Measurements from ENCODE around the gene PTMS. TPM values are rescaled to one million over a fixed set of nuclear protein-coding genes. Genes with fewer than 3 reads are reported as not detected.
A peak's percentile ranks its signal among the peaks of the same experiment; 100 is the strongest.

Gene PTMS
- total RNA-seq, 1 experiment from 2014 or later = 370 TPM

- DNase-seq (ENCODE audit: low spot score) (peak; percentile 42), ATAC-seq (peak; percentile 12)
- H3K9me3 Mint-ChIP-seq = no peaks in the 10 kb centered on the region
- POLR2A ChIA-PET = interaction anchor here (0.9 to 1.6 kb wide), 3 partner anchors 8 to 21 kb away, joined by 3 to 9 read pairs (median 5); partner anchors contain the start of genes MLF2 and PTMS
- H3K4me1 Mint-ChIP-seq = peaks cover 63% of the 10 kb centered on the region
- peak overlapping the region; percentile 68 for H3K4me3 Mint-ChIP-seq
- CTCF ChIA-PET = interaction anchor here (0.8 to 10.5 kb wide), 9 partner anchors 18 to 153 kb away, joined by 3 to 110 read pairs (median 6); partner anchors contain the start of genes CDCA3, MLF2, P3H3 and SPSB2
- peaks cover 65% of the 10 kb centered on the region for H3K27me3 Mint-ChIP-seq (ENCODE audit: low read depth)
- H3K27ac Mint-ChIP-seq = no peak overlapping the region
- no peak for TF ChIP-seq MYBL2 (CRISPR knock-in tag; IDR thresholded peaks at IDR 0.05)
- no peak for TF ChIP-seq ATF6 (CRISPR knock-in tag; IDR thresholded peaks at IDR 0.05)
- no peak for TF ChIP-seq ZNF232 (CRISPR knock-in tag; IDR thresholded peaks at IDR 0.05)
- peak; percentile 73; the same call in 1 of the 2 replicates for TF ChIP-seq E2F5 (CRISPR knock-in tag; IDR thresholded peaks at IDR 0.05)
- 0 out of 2 replicates have a peak, but pooled peaks have one; percentile 34 for TF ChIP-seq FOXP1 (CRISPR knock-in tag; IDR thresholded peaks at IDR 0.05; ENCODE audit: borderline replicate concordance)
- TF ChIP-seq HMGXB4 (CRISPR knock-in tag; IDR thresholded peaks at IDR 0.05) = no peak
- TF ChIP-seq MAX (CRISPR knock-in tag; IDR thresholded peaks at IDR 0.05) = peak; percentile 67; the same call in 1 of the 2 replicates
- no peak for TF ChIP-seq ATF3 (CRISPR knock-in tag; conservative IDR thresholded peaks at IDR 0.05)
- TF ChIP-seq ZBTB21 (CRISPR knock-in tag; IDR thresholded peaks at IDR 0.05; ENCODE audit: borderline replicate concordance) = no peak
- TF ChIP-seq ELF4 (CRISPR knock-in tag; IDR thresholded peaks at IDR 0.05; ENCODE audit: low read depth) = no peak
- TF ChIP-seq ETV6 (CRISPR knock-in tag; IDR thresholded peaks at IDR 0.05) = 0 out of 2 replicates have a peak, but pooled peaks have one; percentile 55
- no peak for TF ChIP-seq NR2C2 (CRISPR knock-in tag; IDR thresholded peaks at IDR 0.05)
- TF ChIP-seq RORB (CRISPR knock-in tag; IDR thresholded peaks at IDR 0.05) = no peak
- TF ChIP-seq ZMAT4 (CRISPR knock-in tag; IDR thresholded peaks at IDR 0.05) = no peak
- H3K36me3 Mint-ChIP-seq = peaks cover 9% of the 10 kb centered on the region
These were observed 7.6 kb downstream of the PTMS start for GRCh38 chr12:6773590-6774351.

GRCh38 chr12:6774499-6775062, 8.4 kb downstream of the PTMS start:
- Mint-ChIP-seq H3K27ac (no peak overlapping the region), H3K36me3 (peaks cover 5% of the 10 kb centered on the region), H3K27me3 (ENCODE audit: low read depth) (peaks cover 66% of the 10 kb centered on the region), H3K4me3 (peak overlapping the region; percentile 46), H3K9me3 (no peaks in the 10 kb centered on the region), H3K4me1 (peaks cover 61% of the 10 kb centered on the region)
- peak; percentile 65; the same call in 1 of the 2 replicates for TF ChIP-seq ZNF121 (CRISPR knock-in tag; IDR thresholded peaks at IDR 0.05)
- no peak for TF ChIP-seq ZNF138 (CRISPR knock-in tag; conservative IDR thresholded peaks at IDR 0.05)
- ATAC-seq = no peak
- ChIA-PET CTCF (interaction anchor here (0.6 to 10.5 kb wide), 11 partner anchors 8 to 216 kb away, joined by 3 to 110 read pairs (median 5); partner anchors contain the start of genes CDCA3, MLF2, P3H3 and PTMS), POLR2A (interaction anchor here (0.6 to 1.6 kb wide), 4 partner anchors 8 to 49 kb away, joined by 3 to 9 read pairs (median 4); partner anchors contain the start of genes MLF2 and PTMS)
- no peak for DNase-seq (ENCODE audit: low spot score)

Data from WTC11 (cell line).